ENCODE data around the gene TMEM196.

TMEM196 gene

GRCh38 chr7:19776981-19777380, 3.6 kb upstream of the TMEM196 start:
- no peak for TF ChIP-seq CTCF (IDR thresholded peaks at IDR 0.05; ENCODE audit: insufficient read depth, missing control alignments)
- no peak for FAIRE-seq
- DNase-seq (ENCODE audit: insufficient read length, low spot score), result no peak

GRCh38 chr7:19775578-19775977, 2.2 kb upstream of the TMEM196 start:
- no peak for TF ChIP-seq CTCF (IDR thresholded peaks at IDR 0.05; ENCODE audit: insufficient read depth, missing control alignments)
- DNase-seq (ENCODE audit: insufficient read length, low spot score), result no peak
- FAIRE-seq, result no peak

- FAIRE-seq, result no peak
- no peak for DNase-seq (ENCODE audit: insufficient read length, low spot score)
- no peak for TF ChIP-seq CTCF (IDR thresholded peaks at IDR 0.05; ENCODE audit: insufficient read depth, missing control alignments)
Measured at GRCh38 chr7:19772306-19772705, 1.1 kb downstream of the TMEM196 start.

GRCh38 chr7:19762631-19763030, 10.8 kb downstream of the TMEM196 start:
- FAIRE-seq, result peak; percentile 75
- no peak for DNase-seq (ENCODE audit: insufficient read length, low spot score)

GRCh38 chr7:19754521-19755116, 18.8 kb downstream of the TMEM196 start:
- no peak for DNase-seq (ENCODE audit: insufficient read length, low spot score)
- peak; percentile 68 for TF ChIP-seq CTCF (IDR thresholded peaks at IDR 0.05; ENCODE audit: insufficient read depth, missing control alignments)
- no peak for FAIRE-seq

More at GRCh38 chr7:19762631-19763030, 10.8 kb downstream of the TMEM196 start:
- no peak for TF ChIP-seq CTCF (IDR thresholded peaks at IDR 0.05; ENCODE audit: insufficient read depth, missing control alignments)

- FAIRE-seq (no peak), DNase-seq (ENCODE audit: insufficient read length, low spot score) (no peak)
- no peak for TF ChIP-seq CTCF (IDR thresholded peaks at IDR 0.05; ENCODE audit: insufficient read depth, missing control alignments)
Measured at GRCh38 chr7:19752020-19752419, 21.4 kb downstream of the TMEM196 start.

GRCh38 chr7:19749658-19750057, 23.8 kb downstream of the TMEM196 start:
- FAIRE-seq (peak; percentile 29), DNase-seq (ENCODE audit: insufficient read length, low spot score) (no peak)
- no peak for TF ChIP-seq CTCF (IDR thresholded peaks at IDR 0.05; ENCODE audit: insufficient read depth, missing control alignments)
